Upper lobe of right lung (tissue), 1 donor: ENCODE results near the gene SHKBP1. TPM values are rescaled to one million over a fixed set of nuclear protein-coding genes. Genes with fewer than 3 reads are reported as not detected.

ENCODE experiments used
- ATAC-seq: fragments of 200-7000 bp; cut with Tn5 transposase; one replicate; pipeline ENCODE4 v1.9.1; 2020; ENCODE audit warnings: mild to moderate bottlenecking, moderate library complexity
- DNase-seq: peaks from one replicate; pipeline ENCODE4 v3.0.0-alpha.2; 2020
- H3K27ac ChIP-seq: fragments of 200-600 bp; one replicate; pipeline ENCODE4 v1.8.0; 2022
- H3K27me3 ChIP-seq: fragments of 200-600 bp; one replicate; pipeline ENCODE4 v1.8.0; 2022; ENCODE audit warnings: mild to moderate bottlenecking
- H3K36me3 ChIP-seq: fragments of 200-600 bp; one replicate; pipeline ENCODE4 v1.8.0; 2022
- H3K4me1 ChIP-seq: fragments of 200-600 bp; one replicate; pipeline ENCODE4 v1.8.0; 2022
- H3K4me3 ChIP-seq: fragments of 200-600 bp; one replicate; pipeline ENCODE4 v1.8.0; 2022; ENCODE audit warnings: mild to moderate bottlenecking
- H3K9me3 ChIP-seq: fragments of 200-600 bp; one replicate; pipeline ENCODE4 v1.8.0; 2022
- intact Hi-C: fragments of 100-400 bp; cut with DNase I; formaldehyde crosslinking; loops from one replicate; pipeline ENCODE4 v1.11.0; 2022
- total RNA-seq: library from RNA; stranded (reverse); fragmentation: NEBNext Ultra II Directional; extraction: Animal tissue kit (Norgen Biotek cat#: 25700); gene quantifications from one replicate; pipeline ENCODE4 v1.2.1, GENCODE V29; 2021
- TF ChIP-seq, protein P1 (sequence below): fragments of 200-600 bp; IDR thresholded peaks from one replicate; pipeline ENCODE4 v1.8.0; 2022; ENCODE audit warnings: antibody characterized with exemption
- donor health status: DM: no; HTN: yes; CAD: no; lungs with severe emphysema.

The SHKBP1 gene
- total RNA-seq, 1 donor from 2014 or later: 68.1 TPM

DNA sequence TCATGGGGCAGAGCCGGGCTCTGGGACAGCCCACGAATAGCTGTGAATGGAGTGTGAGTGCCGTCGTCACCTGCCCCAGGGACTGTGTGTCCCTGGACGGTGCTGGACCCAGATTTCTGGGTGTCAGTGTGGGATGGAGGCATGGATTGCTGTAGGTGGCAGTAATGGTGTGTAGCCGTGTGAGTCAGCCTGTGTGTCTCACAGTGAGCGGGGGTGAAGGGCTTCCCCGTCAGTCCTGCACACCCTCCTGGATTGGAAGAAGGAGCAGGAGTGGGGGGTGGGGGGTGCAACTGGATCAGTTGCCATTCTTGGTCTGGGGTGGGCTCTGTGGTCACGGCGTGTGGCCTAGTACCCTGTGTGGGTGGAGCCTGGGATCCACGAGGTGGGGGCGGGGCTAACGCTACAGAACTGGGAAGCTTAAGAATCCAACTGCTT, 18.0 kb downstream of the SHKBP1 start:
- Histone ChIP-seq H3K4me1 (peaks cover 24% of the 10 kb centered on the region), H3K27ac (no peak overlapping the region), H3K27me3 (peaks cover 31% of the 10 kb centered on the region), H3K4me3 (no peak overlapping the region), H3K9me3 (no peaks in the 10 kb centered on the region), H3K36me3 (no peaks in the 10 kb centered on the region)
- DNase-seq: no peak
- intact Hi-C loops: loop anchor here (5.0 kb wide), 1 partner anchor 67 kb away; no protein-coding TSS in a partner anchor
- TF ChIP-seq, protein P1, sequence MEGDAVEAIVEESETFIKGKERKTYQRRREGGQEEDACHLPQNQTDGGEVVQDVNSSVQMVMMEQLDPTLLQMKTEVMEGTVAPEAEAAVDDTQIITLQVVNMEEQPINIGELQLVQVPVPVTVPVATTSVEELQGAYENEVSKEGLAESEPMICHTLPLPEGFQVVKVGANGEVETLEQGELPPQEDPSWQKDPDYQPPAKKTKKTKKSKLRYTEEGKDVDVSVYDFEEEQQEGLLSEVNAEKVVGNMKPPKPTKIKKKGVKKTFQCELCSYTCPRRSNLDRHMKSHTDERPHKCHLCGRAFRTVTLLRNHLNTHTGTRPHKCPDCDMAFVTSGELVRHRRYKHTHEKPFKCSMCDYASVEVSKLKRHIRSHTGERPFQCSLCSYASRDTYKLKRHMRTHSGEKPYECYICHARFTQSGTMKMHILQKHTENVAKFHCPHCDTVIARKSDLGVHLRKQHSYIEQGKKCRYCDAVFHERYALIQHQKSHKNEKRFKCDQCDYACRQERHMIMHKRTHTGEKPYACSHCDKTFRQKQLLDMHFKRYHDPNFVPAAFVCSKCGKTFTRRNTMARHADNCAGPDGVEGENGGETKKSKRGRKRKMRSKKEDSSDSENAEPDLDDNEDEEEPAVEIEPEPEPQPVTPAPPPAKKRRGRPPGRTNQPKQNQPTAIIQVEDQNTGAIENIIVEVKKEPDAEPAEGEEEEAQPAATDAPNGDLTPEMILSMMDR: no peak
- ATAC-seq: no peak

DNA sequence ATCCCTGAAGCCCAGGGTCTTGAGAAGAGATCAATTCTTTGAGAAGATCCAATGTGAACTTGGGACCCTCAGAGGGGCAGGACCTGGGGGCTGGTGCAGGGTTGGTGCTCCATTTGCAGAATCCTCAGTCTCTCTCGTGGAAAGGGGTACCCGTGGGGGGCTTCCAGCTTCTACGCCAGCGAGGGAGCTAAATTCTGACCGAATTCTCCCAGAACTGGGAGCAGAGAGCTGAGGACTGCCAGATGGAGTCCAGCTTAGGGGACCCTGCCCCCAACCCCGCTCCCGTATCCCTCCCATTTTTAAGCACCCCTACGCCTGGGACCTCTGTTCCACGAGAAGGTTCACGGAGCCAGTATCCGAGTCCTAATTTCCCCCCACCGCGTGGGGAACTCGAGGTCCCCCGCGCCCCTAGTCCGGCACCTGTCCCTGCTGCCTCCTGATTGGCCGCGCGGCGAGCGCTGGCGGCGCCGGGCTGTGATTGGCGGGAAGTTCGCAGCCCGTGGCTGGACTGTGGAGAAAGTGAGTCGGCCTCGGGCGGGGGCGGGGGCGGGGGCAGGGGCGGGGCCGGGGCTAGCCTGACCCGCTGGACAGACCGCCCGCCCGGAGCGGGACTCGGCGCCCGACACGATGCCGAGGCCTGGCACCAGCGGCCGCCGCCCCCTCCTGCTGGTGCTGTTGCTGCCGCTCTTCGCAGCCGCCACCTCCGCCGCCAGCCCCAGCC, 20.1 kb downstream of the SHKBP1 start:
- Histone ChIP-seq H3K36me3 (no peaks in the 10 kb centered on the region), H3K27me3 (peaks cover 46% of the 10 kb centered on the region), H3K27ac (no peak overlapping the region), H3K4me3 (peak overlapping the region; percentile 21), H3K9me3 (no peaks in the 10 kb centered on the region), H3K4me1 (peaks cover 34% of the 10 kb centered on the region)
- TF ChIP-seq, protein P1: no peak
- DNase-seq (peak; percentile 86), ATAC-seq (peak; percentile 61)
- intact Hi-C loops: loop anchor here (5.0 kb wide), 1 partner anchor 69 kb away; no protein-coding TSS in a partner anchor

GRCh38 chr19:40597329-40597838, 20.7 kb downstream of the SHKBP1 start:
- Histone ChIP-seq H3K27me3 (peaks cover 49% of the 10 kb centered on the region), H3K4me3 (peak overlapping the region; percentile 21), H3K27ac (no peak overlapping the region), H3K4me1 (peaks cover 37% of the 10 kb centered on the region), H3K9me3 (no peaks in the 10 kb centered on the region), H3K36me3 (no peaks in the 10 kb centered on the region)
- TF ChIP-seq, protein P1: no peak
- DNase-seq: no peak
- intact Hi-C loops: loop anchor here (5.0 kb wide), 1 partner anchor 70 kb away; no protein-coding TSS in a partner anchor
- ATAC-seq: no peak

DNA sequence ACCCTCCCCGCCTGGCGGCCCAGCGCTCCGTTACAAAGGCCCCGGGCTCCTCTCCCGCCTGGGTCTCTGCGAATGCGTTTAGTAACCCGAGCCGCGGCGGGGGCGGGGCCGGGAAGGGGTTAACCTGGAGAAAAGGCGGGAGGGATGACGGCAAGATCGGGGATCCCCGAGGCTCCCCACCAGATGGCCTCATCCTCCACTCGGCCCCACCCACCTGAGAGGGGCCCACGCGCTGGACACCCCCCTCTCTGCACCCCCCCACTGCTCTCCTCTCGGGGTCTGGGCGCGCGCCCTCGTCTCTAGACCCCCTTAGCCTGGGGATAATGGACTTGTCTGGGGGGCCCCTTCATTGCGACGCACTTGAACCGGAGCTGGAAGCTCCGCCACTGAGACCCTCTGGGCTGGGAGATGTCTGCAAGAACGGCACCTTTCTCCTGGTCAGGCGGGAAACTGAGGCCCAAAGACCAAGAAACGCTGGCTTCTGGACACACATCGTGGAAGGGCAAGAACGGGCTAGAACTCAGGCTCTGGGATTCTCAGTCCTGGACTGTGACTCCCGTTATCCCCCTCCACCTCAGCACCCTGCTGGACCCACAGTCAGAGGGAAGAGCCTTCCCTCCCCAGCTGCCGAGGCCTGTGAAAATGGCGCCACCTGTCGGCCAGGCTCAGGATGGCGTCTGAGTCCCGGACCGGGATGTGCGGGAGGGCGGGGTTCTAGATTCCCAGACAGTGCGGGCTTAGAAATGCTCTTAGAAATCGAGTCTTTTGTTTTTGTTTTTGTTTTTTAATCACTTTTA, 21.6 kb downstream of the SHKBP1 start:
- no peaks in the 10 kb centered on the region for H3K36me3 ChIP-seq
- peaks cover 51% of the 10 kb centered on the region for H3K27me3 ChIP-seq
- intact Hi-C loops: loop anchor here (5.0 kb wide), 1 partner anchor 71 kb away; no protein-coding TSS in a partner anchor
- H3K9me3 ChIP-seq: no peaks in the 10 kb centered on the region
- peaks cover 44% of the 10 kb centered on the region for H3K4me1 ChIP-seq
- H3K4me3 ChIP-seq: no peak overlapping the region
- ATAC-seq (peak; percentile 82), DNase-seq (peak; percentile 92)
- no peak overlapping the region for H3K27ac ChIP-seq
- TF ChIP-seq, protein P1: peak; percentile 97

DNA sequence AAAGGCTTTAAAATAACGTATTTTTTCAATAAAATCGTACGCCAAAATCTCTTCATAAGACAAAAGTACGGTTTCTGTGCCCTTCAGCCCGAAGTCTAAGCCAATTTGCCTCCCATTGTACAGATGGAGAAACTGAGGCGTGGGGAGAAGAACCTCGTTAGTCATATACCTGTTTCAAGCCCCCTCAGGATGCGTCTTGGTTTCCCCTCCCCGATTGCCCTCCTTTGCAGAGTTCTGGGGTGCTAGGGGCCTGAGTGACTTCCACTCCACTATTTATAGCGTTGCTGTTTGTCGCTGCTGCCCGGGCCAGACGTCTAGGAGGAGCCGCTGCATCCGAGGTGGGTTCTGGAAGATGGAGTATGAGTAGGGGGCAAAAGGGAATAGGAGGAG, 22.2 kb downstream of the SHKBP1 start:
- Histone ChIP-seq H3K36me3 (no peaks in the 10 kb centered on the region), H3K4me1 (peaks cover 46% of the 10 kb centered on the region), H3K4me3 (no peak overlapping the region), H3K27ac (no peak overlapping the region), H3K27me3 (peaks cover 51% of the 10 kb centered on the region), H3K9me3 (no peaks in the 10 kb centered on the region)
- ATAC-seq: no peak
- TF ChIP-seq, protein P1: no peak
- intact Hi-C loops: loop anchor here (5.0 kb wide), 1 partner anchor 72 kb away; no protein-coding TSS in a partner anchor
- DNase-seq: no peak
